ENCODE data around the gene FAF1. TPM values are rescaled to one million over a fixed set of nuclear protein-coding genes. Genes with fewer than 3 reads are reported as not detected.
"Not testable (repeated sequence)": the region's sequence is repeated elsewhere in the genome, so short reads cannot be mapped to it uniquely, and the experiment has no call there.

FAF1 gene
- total RNA-seq, 4 donors from 2014 or later, result 23.8 to 64.6 (median 43.9) TPM

DNA sequence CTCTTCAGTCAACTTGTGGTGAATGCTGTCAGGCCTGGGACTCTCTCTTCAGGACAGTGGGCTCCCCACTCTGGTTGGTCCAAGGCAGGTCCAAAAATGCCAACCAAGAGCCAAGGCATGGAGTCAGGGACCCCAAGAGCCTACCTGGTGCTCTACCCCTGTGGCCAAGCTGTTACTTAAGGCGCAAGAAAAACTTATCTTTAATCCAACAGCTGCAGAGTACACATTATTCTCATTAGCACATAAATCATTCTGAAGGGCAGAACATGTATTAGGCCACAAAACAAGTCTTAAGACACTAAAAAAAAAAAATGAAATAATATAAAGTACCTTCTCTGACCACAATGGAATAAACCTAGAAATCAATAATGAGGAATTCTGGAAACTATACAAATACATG is 65.7 kb downstream of the FAF1 start:
- no peaks in the 10 kb centered on the region for H3K9me3 ChIP-seq
- H3K36me3 ChIP-seq, result no peaks in the 10 kb centered on the region
- no peak for TF ChIP-seq POLR2A (IDR thresholded peaks at IDR 0.05)
- TF ChIP-seq, protein P1, sequence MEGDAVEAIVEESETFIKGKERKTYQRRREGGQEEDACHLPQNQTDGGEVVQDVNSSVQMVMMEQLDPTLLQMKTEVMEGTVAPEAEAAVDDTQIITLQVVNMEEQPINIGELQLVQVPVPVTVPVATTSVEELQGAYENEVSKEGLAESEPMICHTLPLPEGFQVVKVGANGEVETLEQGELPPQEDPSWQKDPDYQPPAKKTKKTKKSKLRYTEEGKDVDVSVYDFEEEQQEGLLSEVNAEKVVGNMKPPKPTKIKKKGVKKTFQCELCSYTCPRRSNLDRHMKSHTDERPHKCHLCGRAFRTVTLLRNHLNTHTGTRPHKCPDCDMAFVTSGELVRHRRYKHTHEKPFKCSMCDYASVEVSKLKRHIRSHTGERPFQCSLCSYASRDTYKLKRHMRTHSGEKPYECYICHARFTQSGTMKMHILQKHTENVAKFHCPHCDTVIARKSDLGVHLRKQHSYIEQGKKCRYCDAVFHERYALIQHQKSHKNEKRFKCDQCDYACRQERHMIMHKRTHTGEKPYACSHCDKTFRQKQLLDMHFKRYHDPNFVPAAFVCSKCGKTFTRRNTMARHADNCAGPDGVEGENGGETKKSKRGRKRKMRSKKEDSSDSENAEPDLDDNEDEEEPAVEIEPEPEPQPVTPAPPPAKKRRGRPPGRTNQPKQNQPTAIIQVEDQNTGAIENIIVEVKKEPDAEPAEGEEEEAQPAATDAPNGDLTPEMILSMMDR (IDR thresholded peaks at IDR 0.05), result no peak
- H3K4me3 ChIP-seq, result no peak overlapping the region
- no peak overlapping the region for H3K27ac ChIP-seq
- H3K4me1 ChIP-seq, result no peaks in the 10 kb centered on the region
- no peaks in the 10 kb centered on the region for H3K27me3 ChIP-seq
- intact Hi-C loops (cut with DNase I), result no loop called here
- no peak for DNase-seq
- WGBS, 2 donors, result 80 to 92% methylated on average over 1 of the region's 1 CpG

DNA sequence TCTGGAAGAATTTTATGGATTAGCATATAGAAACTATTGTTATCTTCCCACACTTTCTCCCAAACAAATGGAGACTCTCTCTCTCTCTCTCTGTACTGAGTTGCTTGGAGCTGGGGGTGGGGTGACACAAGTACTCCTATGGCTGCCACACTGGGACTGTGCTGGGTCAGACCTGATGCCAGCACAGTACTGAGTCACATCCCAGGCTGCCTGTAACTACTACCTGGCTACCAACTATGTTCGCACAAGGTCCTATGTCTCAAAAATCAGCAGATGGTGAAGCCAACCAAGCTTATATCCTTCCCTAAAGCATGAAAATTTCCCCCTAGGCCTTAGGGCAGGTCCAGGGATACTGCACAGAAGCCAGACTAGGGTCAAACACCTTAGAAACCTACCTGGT is 66.6 kb downstream of the FAF1 start:
- 88% methylated on average over 1 of the region's 1 CpG; no CpG with 5 or more reads in 1 of the 2 donors for WGBS, 2 donors
- no peak for DNase-seq
- TF ChIP-seq, protein P1 (IDR thresholded peaks at IDR 0.05), result no peak
- TF ChIP-seq POLR2A (IDR thresholded peaks at IDR 0.05), result no peak
- H3K27me3 ChIP-seq, result no peaks in the 10 kb centered on the region
- no peak overlapping the region for H3K27ac ChIP-seq
- intact Hi-C loops (cut with DNase I), result no loop called here
- H3K4me3 ChIP-seq, result no peak overlapping the region
- H3K36me3 ChIP-seq, result no peaks in the 10 kb centered on the region
- no peaks in the 10 kb centered on the region for H3K4me1 ChIP-seq
- H3K9me3 ChIP-seq, result no peaks in the 10 kb centered on the region

DNA sequence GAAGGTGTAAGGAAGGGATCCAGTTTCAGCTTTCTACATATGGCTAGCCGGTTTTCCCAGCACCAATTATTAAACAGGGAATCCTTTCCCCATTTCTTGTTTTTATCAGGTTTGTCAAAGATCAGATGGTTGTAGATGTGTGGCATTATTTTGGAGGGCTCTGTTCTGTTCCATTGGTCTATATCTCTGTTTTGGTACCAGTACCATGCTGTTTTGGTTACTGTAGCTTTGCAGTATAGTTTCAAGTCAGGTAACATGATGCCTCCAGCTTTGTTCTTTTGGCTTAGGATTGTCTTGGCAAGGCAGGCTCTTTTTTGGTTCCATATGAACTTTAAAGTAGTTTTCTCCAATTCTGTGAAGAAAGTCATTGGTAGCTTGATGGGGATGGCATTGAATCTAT is 72.5 kb downstream of the FAF1 start:
- DNase-seq; H3K36me3 ChIP-seq; H3K27me3 ChIP-seq; H3K27ac ChIP-seq; H3K9me3 ChIP-seq; intact Hi-C loops (cut with DNase I); H3K4me1 ChIP-seq; H3K4me3 ChIP-seq: not testable (repeated sequence)
- WGBS, 2 donors, result 83 to 100% methylated on average over 1 of the region's 1 CpG

DNA sequence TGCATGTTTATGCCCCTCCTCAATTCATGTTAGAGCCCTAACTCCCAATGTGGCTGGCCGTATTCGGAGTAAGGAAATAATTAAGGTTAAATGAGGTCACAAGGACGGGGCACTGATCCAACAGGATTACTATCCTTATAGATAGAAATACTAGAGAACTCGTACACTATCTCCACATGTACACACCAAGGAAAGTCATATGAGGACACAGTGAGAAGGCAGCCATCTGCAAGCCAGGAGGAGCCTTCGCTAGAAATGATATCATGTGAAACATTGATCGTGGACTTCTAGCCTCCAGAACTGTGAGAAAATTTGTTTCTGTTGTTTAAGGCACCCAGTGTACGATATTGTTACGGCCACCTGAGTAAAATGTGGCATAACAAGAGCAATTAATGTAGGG is 79.7 kb downstream of the FAF1 start:
- DNase-seq, result no peak
- no peaks in the 10 kb centered on the region for H3K27me3 ChIP-seq
- TF ChIP-seq, protein P1 (IDR thresholded peaks at IDR 0.05), result no peak
- no peak for TF ChIP-seq POLR2A (IDR thresholded peaks at IDR 0.05)
- H3K4me1 ChIP-seq, result peaks cover 0 to 12% (median 0%) of the 10 kb centered on the region in 3 donors
- no peak overlapping the region for H3K27ac ChIP-seq
- intact Hi-C loops (cut with DNase I), result no loop called here
- no peak overlapping the region for H3K4me3 ChIP-seq
- 79 to 87% methylated on average over 8 of the region's 8 CpGs for WGBS, 2 donors
- no peaks in the 10 kb centered on the region for H3K9me3 ChIP-seq
- H3K36me3 ChIP-seq, result no peaks in the 10 kb centered on the region

DNA sequence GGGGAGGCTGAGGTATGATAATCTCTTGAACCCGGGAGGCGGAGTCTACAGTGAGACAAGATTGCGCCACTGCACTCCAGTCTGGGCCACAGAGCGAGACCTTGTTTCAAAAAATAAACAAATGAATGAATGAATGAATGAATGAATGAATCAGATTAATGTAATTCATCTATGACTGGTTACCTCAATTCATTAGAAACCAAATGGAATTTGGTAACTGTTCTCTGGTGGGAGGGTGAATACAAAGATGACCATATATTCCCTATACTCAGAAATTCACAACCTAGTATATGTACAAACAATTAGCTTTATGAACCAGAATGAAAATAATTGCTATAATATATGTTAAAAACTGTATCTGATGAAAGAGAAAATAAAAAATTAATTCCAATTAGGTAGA is 80.9 kb downstream of the FAF1 start:
- H3K4me1 ChIP-seq, result peaks cover 0 to 12% (median 0%) of the 10 kb centered on the region in 3 donors
- no peaks in the 10 kb centered on the region for H3K9me3 ChIP-seq

More for the DNA sequence above, 80.9 kb downstream of the FAF1 start:
- DNase-seq, result no peak
- no peak overlapping the region for H3K27ac ChIP-seq
- intact Hi-C loops (cut with DNase I), result no loop called here
- no peaks in the 10 kb centered on the region for H3K27me3 ChIP-seq
- 91 to 92% methylated on average over 4 of the region's 4 CpGs for WGBS, 2 donors
- H3K4me3 ChIP-seq, result no peak overlapping the region
- TF ChIP-seq, protein P1 (IDR thresholded peaks at IDR 0.05), result no peak
- no peak for TF ChIP-seq POLR2A (IDR thresholded peaks at IDR 0.05)
- H3K36me3 ChIP-seq, result no peaks in the 10 kb centered on the region

Measured in esophagus squamous epithelium (tissue), 5 donors.